ENCODE results near the gene BCL7A.

DNA sequence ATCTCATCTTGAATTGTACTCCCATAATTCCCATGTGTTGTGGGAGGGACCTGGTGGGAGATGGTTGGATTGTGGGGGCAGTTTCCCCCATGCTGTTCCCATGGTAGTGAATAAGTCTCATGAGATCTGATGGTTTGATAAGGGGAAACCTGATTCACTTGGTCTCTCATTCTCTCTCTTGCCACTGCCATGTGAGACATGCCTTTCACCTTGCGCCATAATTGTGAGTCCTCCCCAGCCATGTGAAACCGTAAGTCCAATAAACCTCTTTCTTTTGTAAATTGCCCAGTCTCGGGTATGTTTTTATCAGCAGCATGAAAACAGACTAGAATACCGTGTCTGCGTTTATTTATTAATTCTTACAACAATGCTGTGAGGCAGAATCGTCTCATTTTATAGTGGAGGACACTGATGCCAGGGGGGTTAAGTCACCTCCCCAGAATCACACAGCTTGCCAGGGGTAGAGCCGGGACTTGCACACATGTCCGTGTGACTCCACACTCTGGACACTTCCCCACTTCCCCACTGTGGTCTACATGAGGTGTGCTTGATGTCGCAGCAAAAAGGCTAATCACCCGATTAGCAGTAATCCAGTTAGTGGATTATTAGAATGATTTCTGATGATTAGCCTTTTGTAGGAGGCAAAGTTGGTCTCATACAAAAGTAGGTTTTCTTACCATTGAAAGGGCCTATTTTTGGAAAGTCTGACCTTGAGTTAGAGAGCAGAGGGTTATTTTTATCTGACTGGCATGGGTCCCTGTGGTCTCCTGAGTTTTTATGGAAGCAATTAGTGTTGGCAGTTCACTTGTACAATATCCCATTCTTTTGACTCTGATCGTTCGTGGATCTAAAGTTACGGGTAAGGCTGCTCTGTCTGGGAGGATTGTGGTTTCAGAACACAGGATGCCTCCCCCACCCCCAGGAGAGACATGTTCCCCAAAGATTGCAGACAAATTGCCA is 47.4 kb upstream of the BCL7A start:
- TF ChIP-seq, protein P1, sequence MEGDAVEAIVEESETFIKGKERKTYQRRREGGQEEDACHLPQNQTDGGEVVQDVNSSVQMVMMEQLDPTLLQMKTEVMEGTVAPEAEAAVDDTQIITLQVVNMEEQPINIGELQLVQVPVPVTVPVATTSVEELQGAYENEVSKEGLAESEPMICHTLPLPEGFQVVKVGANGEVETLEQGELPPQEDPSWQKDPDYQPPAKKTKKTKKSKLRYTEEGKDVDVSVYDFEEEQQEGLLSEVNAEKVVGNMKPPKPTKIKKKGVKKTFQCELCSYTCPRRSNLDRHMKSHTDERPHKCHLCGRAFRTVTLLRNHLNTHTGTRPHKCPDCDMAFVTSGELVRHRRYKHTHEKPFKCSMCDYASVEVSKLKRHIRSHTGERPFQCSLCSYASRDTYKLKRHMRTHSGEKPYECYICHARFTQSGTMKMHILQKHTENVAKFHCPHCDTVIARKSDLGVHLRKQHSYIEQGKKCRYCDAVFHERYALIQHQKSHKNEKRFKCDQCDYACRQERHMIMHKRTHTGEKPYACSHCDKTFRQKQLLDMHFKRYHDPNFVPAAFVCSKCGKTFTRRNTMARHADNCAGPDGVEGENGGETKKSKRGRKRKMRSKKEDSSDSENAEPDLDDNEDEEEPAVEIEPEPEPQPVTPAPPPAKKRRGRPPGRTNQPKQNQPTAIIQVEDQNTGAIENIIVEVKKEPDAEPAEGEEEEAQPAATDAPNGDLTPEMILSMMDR (conservative IDR thresholded peaks at IDR 0.05; ENCODE audit: low read length) = no peak
- TF ChIP-seq EZH2phosphoT487 (IDR thresholded peaks at IDR 0.05; ENCODE audit: borderline replicate concordance) = no peak
